ENCODE data around the gene IL1RAPL1. TPM values are rescaled to one million over a fixed set of nuclear protein-coding genes. Genes with fewer than 3 reads are reported as not detected.

The IL1RAPL1 gene
- total RNA-seq, 1 donor from 2014 or later = not detected

GRCh38 chrX:28693101-28693500 is 105.9 kb downstream of the IL1RAPL1 start:
- no peak for TF ChIP-seq CTCF (conservative IDR thresholded peaks at IDR 0.05; ENCODE audit: low read depth, low read length)
- H3K4me3 ChIP-seq (ENCODE audit: low read depth, low read length) = no peak overlapping the region
- no peak for DNase-seq (ENCODE audit: low read depth)

GRCh38 chrX:28697732-28698131 is 110.5 kb downstream of the IL1RAPL1 start:
- TF ChIP-seq CTCF (conservative IDR thresholded peaks at IDR 0.05; ENCODE audit: low read depth, low read length) = no peak
- no peak for DNase-seq (ENCODE audit: low read depth)
- H3K4me3 ChIP-seq (ENCODE audit: low read depth, low read length) = no peak overlapping the region

- TF ChIP-seq CTCF (conservative IDR thresholded peaks at IDR 0.05; ENCODE audit: low read depth, low read length) = peak; percentile 27
These were observed 114.0 kb downstream of the IL1RAPL1 start for GRCh38 chrX:28701222-28701621.

GRCh38 chrX:28706964-28707363 is 119.7 kb downstream of the IL1RAPL1 start:
- no peak for TF ChIP-seq CTCF (conservative IDR thresholded peaks at IDR 0.05; ENCODE audit: low read depth, low read length)
- no peak overlapping the region for H3K4me3 ChIP-seq (ENCODE audit: low read depth, low read length)
- no peak for DNase-seq (ENCODE audit: low read depth)

More at GRCh38 chrX:28701222-28701621, 114.0 kb downstream of the IL1RAPL1 start:
- DNase-seq (ENCODE audit: low read depth) = no peak
- H3K4me3 ChIP-seq (ENCODE audit: low read depth, low read length) = no peak overlapping the region

GRCh38 chrX:28709421-28709820 is 122.2 kb downstream of the IL1RAPL1 start:
- no peak for DNase-seq (ENCODE audit: low read depth)
- no peak overlapping the region for H3K4me3 ChIP-seq (ENCODE audit: low read depth, low read length)
- TF ChIP-seq CTCF (conservative IDR thresholded peaks at IDR 0.05; ENCODE audit: low read depth, low read length) = no peak

GRCh38 chrX:28717864-28718263 is 130.6 kb downstream of the IL1RAPL1 start:
- TF ChIP-seq CTCF (conservative IDR thresholded peaks at IDR 0.05; ENCODE audit: low read depth, low read length) = no peak
- no peak for DNase-seq (ENCODE audit: low read depth)
- no peak overlapping the region for H3K4me3 ChIP-seq (ENCODE audit: low read depth, low read length)

- DNase-seq (ENCODE audit: low read depth) = no peak
- no peak overlapping the region for H3K4me3 ChIP-seq (ENCODE audit: low read depth, low read length)
- no peak for TF ChIP-seq CTCF (conservative IDR thresholded peaks at IDR 0.05; ENCODE audit: low read depth, low read length)
These were observed 131.2 kb downstream of the IL1RAPL1 start for GRCh38 chrX:28718450-28718849.

Data from epithelial cell of proximal tubule (primary cell).